Keratinocyte (primary cell): ENCODE data around the gene MAGI2. TPM values are rescaled to one million over a fixed set of nuclear protein-coding genes. Genes with fewer than 3 reads are reported as not detected.

Experiments used
- DNase-seq: peaks from one replicate; pipeline ENCODE4 v3.0.0-alpha.2; 2011; ENCODE audit warnings: low read depth, missing footprints, low spot score
- FAIRE-seq: peaks from 2 replicates; lab custom pipeline; 2011; peaks lifted over from hg19 to GRCh38; lab: Jason Lieb, UNC
- H2AFZ ChIP-seq: 2 replicates; pipeline ENCODE4 v1.6.0; 2012; ENCODE audit warnings: low read length, control low read depth, inconsistent platforms; ENCODE audit not compliant: control insufficient read depth
- H3K27ac ChIP-seq: 2 replicates; pipeline ENCODE4 v1.5.1; 2011; ENCODE audit warnings: low read length; ENCODE audit not compliant: control insufficient read depth, insufficient read depth
- H3K27me3 ChIP-seq: 3 replicates; pipeline ENCODE4 v1.6.0; 2011; ENCODE audit warnings: low read length; ENCODE audit not compliant: control insufficient read depth, insufficient read depth; ENCODE audit errors: extremely low read depth
- H3K36me3 ChIP-seq, 2 experiments: 2 replicates in 1 of 2; 3 replicates in 1 of 2; pipeline ENCODE4 v1.5.1; 2011; ENCODE audit warnings: low read length in 2 of 2, mild to moderate bottlenecking in 1 of 2; ENCODE audit not compliant: control insufficient read depth in 2 of 2, insufficient read depth in 2 of 2; ENCODE audit errors: extremely low read depth in 1 of 2
- H3K4me1 ChIP-seq: 3 replicates; pipeline ENCODE4 v1.5.1; 2011; ENCODE audit warnings: low read length; ENCODE audit not compliant: control insufficient read depth, insufficient read depth; ENCODE audit errors: extremely low read depth
- H3K4me2 ChIP-seq: 3 replicates; pipeline ENCODE4 v1.6.0; 2011; ENCODE audit warnings: low read depth, low read length; ENCODE audit not compliant: control insufficient read depth, insufficient read depth; ENCODE audit errors: extremely low read depth
- H3K4me3 ChIP-seq, 3 experiments: fragments of 200-600 bp in 1 of 3; sonication (generic) in 1 of 3; 2 replicates in 2 of 3; 3 replicates in 1 of 3; pipeline ENCODE4 v1.5.1; 2011 to 2016; ENCODE audit warnings: low read length in 3 of 3, mild to moderate bottlenecking in 3 of 3, control low read depth in 2 of 3, inconsistent platforms in 1 of 3, low read depth in 1 of 3, mixed read lengths in 1 of 3, mixed run types in 1 of 3, moderate library complexity in 1 of 3; ENCODE audit not compliant: control insufficient read depth in 2 of 3, insufficient read depth in 2 of 3; ENCODE audit errors: extremely low read depth in 1 of 3
- H3K79me2 ChIP-seq: 2 replicates; pipeline ENCODE4 v1.6.0; 2012; ENCODE audit warnings: low read length; ENCODE audit not compliant: control insufficient read depth, insufficient read depth
- H3K9ac ChIP-seq: 3 replicates; pipeline ENCODE4 v1.6.0; 2011; ENCODE audit warnings: low read length; ENCODE audit not compliant: control insufficient read depth, insufficient read depth; ENCODE audit errors: extremely low read depth
- H3K9me1 ChIP-seq: 3 replicates; pipeline ENCODE4 v1.6.0; 2011; ENCODE audit warnings: low read length; ENCODE audit not compliant: control insufficient read depth, insufficient read depth; ENCODE audit errors: extremely low read depth
- H3K9me3 ChIP-seq: 2 replicates; pipeline ENCODE4 v1.5.1; 2012; ENCODE audit warnings: low read depth, low read length; ENCODE audit not compliant: control insufficient read depth
- H4K20me1 ChIP-seq: 3 replicates; pipeline ENCODE4 v1.6.0; 2011; ENCODE audit warnings: low read length; ENCODE audit not compliant: control insufficient read depth, insufficient read depth; ENCODE audit errors: extremely low read depth
- CTCF ChIP-seq, 3 experiments: IDR thresholded peaks in 1 of 3; conservative IDR thresholded peaks in 1 of 3; optimal IDR thresholded peaks in 1 of 3; 2 replicates in 2 of 3; 3 replicates in 1 of 3; pipeline versions ENCODE3 to v1.5.1; 2011; ENCODE audit warnings: low read length in 3 of 3, mild to moderate bottlenecking in 3 of 3, moderate library complexity in 2 of 3, control low read depth in 1 of 3, inconsistent platforms in 1 of 3; ENCODE audit not compliant: insufficient read depth in 2 of 3; ENCODE audit errors: extremely low read depth in 1 of 3
- EZH2 ChIP-seq: IDR thresholded peaks from one replicate; pipeline ENCODE4 v1.6.1; 2012; ENCODE audit warnings: inconsistent platforms, mild to moderate bottlenecking, low read length, moderate library complexity
- dilution Hi-C: fragments of 300-500 bp; cut with MboI; formaldehyde crosslinking; loops from one replicate; pipeline ENCODE4 v1.7.0; 2020; ENCODE audit warnings: low sequenced_read_pairs; ENCODE audit not compliant: extremely low pct_ligation_motif_present
- polyA plus RNA-seq, 5 experiments: library from polyadenylated mRNA; depleted of rRNA in 3 of 5; stranded (reverse) in 3 of 5; stranded (forward) in 1 of 5; unstranded in 1 of 5; fragments of >200 nt; gene quantifications; 1 replicate in 1 of 5; 2 replicates in 3 of 5; 3 replicates in 1 of 5; pipeline versions ENCODE4 v1.2.1 to v1.2.3, GENCODE V29; 2011 to 2012; ENCODE audit warnings: missing spikeins in 2 of 5, low read depth in 1 of 5, low replicate concordance in 1 of 5

MAGI2 gene
- polyA plus RNA-seq, 1 donor (not counting 4 experiments of a cell fraction or from before 2014, with no cell fraction given): 0.07 TPM

GRCh38 chr7:78311181-78311580 lies 1142.3 kb downstream of the MAGI2 start:
- Histone ChIP-seq H3K4me3 (no peak overlapping the region), H3K4me1 (no peaks in the 10 kb centered on the region), H3K27ac (no peak overlapping the region), H4K20me1 (no peaks in the 10 kb centered on the region), H3K4me2 (no peak overlapping the region), H3K9ac (no peak overlapping the region), H3K27me3 (no peaks in the 10 kb centered on the region), H3K79me2 (no peaks in the 10 kb centered on the region), H3K36me3 (no peaks in the 10 kb centered on the region), H2AFZ (no peak overlapping the region), H3K9me1 (no peaks in the 10 kb centered on the region), H3K9me3 (no peaks in the 10 kb centered on the region)
- DNase-seq: no peak
- no peak for FAIRE-seq
- TF ChIP-seq CTCF (optimal IDR thresholded peaks at IDR 0.05 in 1 of 3, IDR thresholded peaks at IDR 0.05 in 1 of 3, conservative IDR thresholded peaks at IDR 0.05 in 1 of 3; ENCODE audit: extremely low read depth in 1 of 3, insufficient read depth in 2 of 3, low read length in 3 of 3) (no peak), EZH2 (no peak)
- dilution Hi-C loops: no loop called here

- Histone ChIP-seq H4K20me1 (no peaks in the 10 kb centered on the region), H3K9me3 (no peaks in the 10 kb centered on the region), H3K27ac (no peak overlapping the region), H3K79me2 (no peaks in the 10 kb centered on the region), H3K4me2 (no peak overlapping the region), H2AFZ (no peak overlapping the region), H3K4me1 (no peaks in the 10 kb centered on the region), H3K9ac (no peak overlapping the region), H3K9me1 (no peaks in the 10 kb centered on the region), H3K27me3 (no peaks in the 10 kb centered on the region), H3K36me3 (no peaks in the 10 kb centered on the region), H3K4me3 (no peak overlapping the region)
- no peak for DNase-seq
- dilution Hi-C loops: no loop called here
- TF ChIP-seq EZH2 (no peak), CTCF (optimal IDR thresholded peaks at IDR 0.05 in 1 of 3, IDR thresholded peaks at IDR 0.05 in 1 of 3, conservative IDR thresholded peaks at IDR 0.05 in 1 of 3; ENCODE audit: extremely low read depth in 1 of 3, insufficient read depth in 2 of 3, low read length in 3 of 3) (no peak)
- FAIRE-seq: no peak
Observed at GRCh38 chr7:78307892-78308291, 1145.6 kb downstream of the MAGI2 start.
